OCI-LY7 (cell line): ENCODE results near the gene PTAFR.

Experiments used
- CTCF ChIP-seq: fragments of 200-600 bp; sonication (generic); conservative IDR thresholded peaks from 2 replicates; pipeline ENCODE4 v1.5.1; 2014; ENCODE audit warnings: mild to moderate bottlenecking, antibody characterized with exemption, low read length, moderate library complexity, mixed read lengths
- EZH2phosphoT487 ChIP-seq: fragments of 200-600 bp; sonication (generic); IDR thresholded peaks from 2 replicates; pipeline ENCODE4 v1.6.1; 2018; ENCODE audit warnings: low read depth, borderline replicate concordance, mild to moderate bottlenecking, mixed run types, antibody characterized with exemption, low read length, moderate library complexity, mixed read lengths

DNA sequence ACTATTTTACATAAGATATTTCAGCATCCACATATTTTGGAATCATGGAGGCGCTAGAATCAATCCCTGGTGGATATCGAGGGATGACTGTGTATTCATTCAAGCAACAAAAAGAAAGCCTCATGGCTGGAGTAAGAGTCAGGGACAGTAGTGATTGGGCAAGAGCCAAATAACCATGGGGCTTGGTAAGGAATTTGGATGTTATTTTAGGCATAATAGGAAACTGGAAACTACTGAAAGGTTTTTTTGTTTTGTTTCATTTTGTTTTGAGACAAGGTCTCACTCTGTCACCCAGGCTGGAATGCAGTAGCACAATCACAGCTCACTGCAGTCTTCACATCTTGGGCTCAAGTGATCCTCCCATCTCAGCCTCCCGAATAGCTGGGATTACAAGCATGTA lies 54.3 kb downstream of the PTAFR start:
- no peak for TF ChIP-seq CTCF
- no peak for TF ChIP-seq EZH2phosphoT487
